HG03432 (cell line): ENCODE data around the gene ERBB4.

Source experiments
- ATAC-seq: cut with Tn5 transposase; IDR thresholded peaks from one replicate; pipeline ENCODE4 v1.9.1; 2021; ENCODE audit warnings: mild to moderate bottlenecking, moderate library complexity; ENCODE audit not compliant: unreplicated experiment

Gene ERBB4

DNA sequence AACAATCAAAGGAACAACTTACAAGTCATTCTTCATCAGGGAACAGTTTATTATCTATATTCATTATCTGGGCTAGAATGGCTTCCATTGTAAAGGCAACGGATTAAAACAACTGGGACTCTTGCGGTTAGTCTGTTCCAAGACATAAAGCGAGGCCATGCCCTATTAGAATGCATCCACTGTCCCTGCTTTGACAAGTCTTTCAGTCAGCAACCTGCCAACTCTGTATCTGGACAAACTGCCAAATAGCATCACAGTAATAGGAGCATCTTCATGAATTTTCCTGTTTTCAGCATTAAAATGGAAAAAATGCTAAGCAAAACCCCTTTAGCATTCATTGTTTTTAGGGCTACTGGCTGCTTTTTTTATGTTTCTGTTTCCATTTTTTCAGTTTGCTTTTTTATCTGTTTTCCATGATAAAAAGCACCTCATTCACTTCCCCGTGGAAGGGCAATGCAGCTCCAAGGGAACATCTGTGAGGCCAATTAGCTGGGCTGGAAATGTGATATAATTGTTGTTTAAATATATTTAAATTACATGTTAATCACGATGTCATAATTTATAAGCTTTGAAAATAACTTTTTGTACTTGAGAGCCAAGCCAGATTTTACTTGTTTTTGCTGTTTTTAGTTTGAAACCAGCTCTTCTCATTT is 1147.9 kb downstream of the ERBB4 start:
- ATAC-seq: no peak

DNA sequence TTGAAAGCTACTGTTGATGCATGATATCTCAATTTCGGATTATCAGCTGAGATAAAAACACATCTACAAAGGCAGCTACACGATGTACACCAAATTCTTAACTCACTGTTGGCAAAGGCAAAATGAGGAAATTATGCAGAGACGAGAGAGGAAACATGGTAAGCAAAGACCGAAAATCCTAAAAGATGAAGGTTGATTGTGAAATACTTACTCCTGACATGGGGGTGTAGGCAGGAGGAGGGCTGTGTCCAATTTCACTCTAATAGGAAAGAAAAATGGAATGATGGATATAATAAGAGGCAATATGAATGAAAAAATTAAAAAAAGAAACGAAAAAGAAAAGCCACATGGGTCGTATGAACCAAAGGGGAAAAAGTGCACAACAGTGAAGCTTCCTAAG is 1150.9 kb downstream of the ERBB4 start:
- ATAC-seq: no peak

DNA sequence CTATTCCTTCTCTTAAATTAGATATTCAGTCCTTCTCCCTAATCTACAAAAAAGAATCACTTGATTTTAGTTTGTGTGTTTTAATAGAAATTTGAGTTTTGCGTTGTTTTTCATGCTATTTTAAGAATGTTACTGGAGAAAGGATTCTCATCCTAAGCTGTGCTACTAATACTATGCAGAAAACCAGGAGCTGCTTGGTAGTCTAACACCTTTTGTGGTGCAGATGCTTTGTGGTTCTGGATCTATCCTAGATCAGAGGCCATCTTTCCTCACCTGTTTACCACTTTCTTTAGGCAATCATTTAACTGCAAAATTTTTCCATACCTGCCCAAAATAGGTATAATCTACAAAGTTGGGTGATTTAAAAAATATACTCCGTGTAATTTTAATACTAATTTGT is 1158.6 kb downstream of the ERBB4 start:
- ATAC-seq: no peak

DNA sequence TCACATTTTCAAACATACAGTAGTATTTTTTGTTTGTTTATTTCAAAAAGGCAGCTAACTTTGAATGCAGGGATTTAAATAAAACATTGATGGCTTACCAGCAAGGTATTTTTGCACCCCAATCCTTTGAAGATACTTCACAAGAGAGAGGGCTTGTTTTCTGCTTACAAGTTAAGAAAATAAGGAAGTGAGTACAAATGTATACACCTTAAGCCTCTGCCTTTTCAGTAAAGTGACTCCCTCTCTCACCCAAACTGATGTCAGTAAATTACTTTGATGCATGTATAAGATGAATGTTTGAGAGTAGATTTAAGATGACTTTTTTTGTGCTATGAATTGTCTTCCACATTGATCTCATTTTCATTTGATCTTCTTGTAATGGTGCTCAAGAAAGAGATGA is 1162.2 kb downstream of the ERBB4 start:
- ATAC-seq: peak; percentile 66

- ATAC-seq: no peak
Observed at GRCh38 chr2:211373203-211373602, 1165.4 kb downstream of the ERBB4 start.

DNA sequence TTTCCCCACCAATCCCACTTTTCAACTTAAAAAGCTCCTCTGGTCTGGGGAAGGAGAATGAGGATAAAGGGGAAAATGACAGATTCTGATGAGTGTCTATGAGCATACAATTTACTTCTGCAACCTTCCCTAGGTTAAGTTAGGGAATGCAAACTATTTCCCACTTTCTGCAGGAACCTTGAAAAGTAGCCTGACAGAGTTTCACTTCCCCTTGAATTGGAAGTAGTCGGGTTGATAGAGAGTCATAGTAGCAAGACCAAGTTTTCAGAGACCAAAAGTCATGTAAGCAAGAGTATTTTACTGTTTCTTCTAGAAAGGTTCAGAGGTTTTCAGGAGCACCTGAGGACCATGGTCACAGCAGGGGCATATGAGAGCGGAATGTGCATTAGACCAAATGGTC is 1167.1 kb downstream of the ERBB4 start:
- ATAC-seq: no peak

- no peak for ATAC-seq
Observed at GRCh38 chr2:211368467-211368866, 1170.1 kb downstream of the ERBB4 start.

DNA sequence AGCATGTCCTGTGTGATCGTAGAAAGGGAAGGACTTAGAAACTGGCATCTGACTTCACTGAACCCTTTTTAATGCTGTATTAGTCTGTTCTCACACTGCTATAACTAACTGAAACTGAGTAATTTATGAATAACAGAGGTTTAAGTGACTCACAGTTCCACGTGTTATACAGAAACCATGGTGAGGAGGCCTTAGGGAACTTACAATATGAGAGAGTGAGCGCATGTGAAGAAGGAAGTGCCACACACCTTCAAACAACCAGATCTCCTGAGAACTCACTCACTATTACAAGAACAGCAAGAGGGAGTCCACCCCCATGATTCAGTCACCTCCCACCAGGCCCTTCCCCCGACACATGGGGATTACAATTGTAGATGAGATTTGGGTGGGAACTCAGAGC is 1170.9 kb downstream of the ERBB4 start:
- peak; percentile 98 for ATAC-seq

DNA sequence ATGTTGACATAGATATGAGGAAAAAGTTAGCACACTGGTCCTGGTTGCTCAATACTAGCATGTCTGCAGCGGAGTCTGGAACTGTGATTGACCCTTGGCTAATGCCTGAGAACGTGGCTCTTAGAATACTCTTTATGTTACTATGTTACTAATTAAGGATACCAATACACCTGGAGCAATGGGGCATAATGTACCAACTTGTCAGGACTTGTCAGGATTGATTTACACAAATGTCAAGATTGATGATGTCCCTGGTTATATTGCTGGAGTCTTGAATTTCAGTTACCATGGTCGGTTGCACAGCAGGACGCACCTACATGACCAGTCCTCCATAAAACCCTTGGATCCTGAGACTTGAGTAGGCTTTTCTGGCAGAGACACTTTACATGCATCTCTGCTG is 1171.3 kb downstream of the ERBB4 start:
- no peak for ATAC-seq

- ATAC-seq: no peak
Observed at GRCh38 chr2:211364911-211365310, 1173.7 kb downstream of the ERBB4 start.

DNA sequence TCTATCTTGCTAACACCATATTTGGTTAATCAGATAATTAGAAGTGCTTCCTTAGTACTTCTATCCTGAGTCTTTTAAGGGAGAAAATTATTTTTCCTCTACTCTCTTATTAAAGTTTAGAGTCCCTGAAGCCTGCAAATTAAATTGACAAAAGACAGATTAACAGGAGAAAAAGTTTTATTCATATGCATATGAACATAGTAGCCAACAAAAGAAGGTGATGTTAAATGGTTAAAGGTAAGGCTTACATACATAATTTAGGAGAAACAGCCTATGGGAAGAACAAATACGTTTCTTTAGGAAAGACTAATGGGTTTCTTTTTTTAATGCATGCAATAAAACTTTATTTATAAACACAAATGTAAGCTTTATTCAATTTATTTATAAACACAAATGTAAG is 1177.2 kb downstream of the ERBB4 start:
- no peak for ATAC-seq

- ATAC-seq: no peak
Observed at GRCh38 chr2:211359347-211359746, 1179.3 kb downstream of the ERBB4 start.

DNA sequence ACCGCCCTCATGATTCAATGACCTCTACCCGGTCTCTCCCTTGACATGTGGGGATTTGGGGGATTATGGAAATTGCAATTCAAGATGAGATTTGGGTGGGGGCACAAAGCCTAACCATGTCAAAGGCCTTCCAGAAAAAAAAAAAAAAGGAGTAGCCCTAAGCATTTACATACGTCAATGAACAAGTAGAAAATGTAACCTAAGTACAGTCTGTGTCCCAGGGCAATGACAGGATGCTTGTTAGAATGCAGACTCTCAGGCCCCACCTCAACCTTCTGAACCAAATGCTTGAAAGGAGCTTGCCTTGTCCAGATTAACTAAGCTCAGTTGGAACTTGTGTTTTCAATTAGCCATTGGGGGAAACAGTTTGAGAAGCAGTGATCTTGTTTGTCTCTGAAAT is 1180.1 kb downstream of the ERBB4 start:
- no peak for ATAC-seq

GRCh38 chr2:211354481-211354880 is 1184.1 kb downstream of the ERBB4 start:
- ATAC-seq: no peak

DNA sequence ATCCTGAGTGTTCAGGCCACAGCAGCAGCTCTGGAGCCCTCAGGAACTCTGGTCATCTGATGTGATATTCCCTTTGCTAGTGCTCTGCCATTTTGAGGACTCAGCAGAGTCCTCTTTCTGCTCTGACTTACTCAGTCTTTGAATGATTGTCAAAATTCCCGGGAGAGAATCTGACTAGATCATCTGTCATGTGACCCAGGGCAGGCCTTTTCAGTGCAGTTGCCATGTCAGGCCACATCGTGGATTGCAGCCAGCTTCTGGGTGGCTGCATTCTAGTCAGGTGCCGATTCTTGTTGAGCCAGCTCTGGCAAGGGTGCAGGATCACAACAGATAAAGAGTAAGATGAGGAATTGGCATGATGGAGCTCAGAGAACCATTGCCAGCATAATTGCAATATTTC is 1186.6 kb downstream of the ERBB4 start:
- ATAC-seq: no peak

- no peak for ATAC-seq
Observed at GRCh38 chr2:211349031-211349430, 1189.6 kb downstream of the ERBB4 start.

GRCh38 chr2:211347328-211347727 is 1191.3 kb downstream of the ERBB4 start:
- no peak for ATAC-seq

DNA sequence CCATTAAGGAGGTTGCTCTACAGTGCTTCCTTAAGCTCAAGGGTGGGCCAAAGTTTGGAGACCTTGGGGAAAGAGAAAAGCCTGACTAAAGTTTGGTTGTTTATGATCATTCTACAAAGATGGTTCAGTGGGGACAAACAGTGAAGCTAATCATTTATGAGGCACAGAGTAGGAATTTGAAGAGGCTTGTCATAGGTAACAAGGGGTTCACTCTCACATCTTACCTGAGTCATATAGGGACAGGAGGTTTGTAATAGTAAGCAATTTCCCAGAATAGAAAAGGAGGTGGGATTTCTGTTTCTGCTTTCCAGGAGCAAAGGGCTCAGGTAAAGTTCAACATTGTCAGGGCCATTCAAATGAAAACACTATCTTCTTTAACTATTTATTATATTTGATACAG is 1194.3 kb downstream of the ERBB4 start:
- ATAC-seq: no peak

DNA sequence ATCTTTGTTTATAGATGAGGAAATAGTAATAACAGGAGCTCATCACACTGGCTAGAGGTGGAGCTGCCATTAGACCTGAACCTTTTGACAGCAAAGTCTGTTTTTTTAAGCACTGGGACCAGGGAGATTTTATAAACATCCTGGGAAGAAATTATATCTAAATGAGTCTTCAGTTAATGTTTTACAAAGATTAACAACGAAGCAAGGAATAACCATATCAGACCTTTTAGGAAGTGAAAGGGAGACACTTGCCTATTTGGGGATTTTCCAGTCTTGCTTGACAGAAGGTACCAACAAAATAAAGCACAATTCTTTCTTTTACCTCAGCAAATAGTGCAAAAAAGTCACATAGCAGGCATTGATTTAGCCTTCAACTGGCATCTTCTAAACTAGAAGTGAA is 1205.2 kb downstream of the ERBB4 start:
- ATAC-seq: no peak

- no peak for ATAC-seq
Observed at GRCh38 chr2:211331736-211332135, 1206.9 kb downstream of the ERBB4 start.

DNA sequence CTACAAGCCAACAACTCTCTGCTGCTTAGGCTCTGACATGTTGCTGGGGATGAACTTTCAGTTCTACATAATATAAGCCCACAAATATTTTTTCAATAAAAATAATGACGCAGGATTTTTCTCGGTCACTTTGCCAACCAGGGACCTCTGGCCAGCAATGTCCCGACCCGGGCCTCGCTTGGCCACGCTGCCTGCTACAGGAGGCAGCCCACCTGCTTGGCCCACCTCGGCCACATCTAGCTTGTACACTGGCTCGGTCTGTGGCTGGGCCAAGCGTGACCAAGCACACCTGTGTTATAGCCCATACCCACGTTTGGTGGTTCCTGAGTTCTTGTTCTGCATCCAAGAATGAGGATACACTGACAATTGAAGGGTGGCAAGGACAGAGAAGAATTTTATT is 1208.7 kb downstream of the ERBB4 start:
- no peak for ATAC-seq

GRCh38 chr2:211329421-211329820 is 1209.2 kb downstream of the ERBB4 start:
- ATAC-seq: no peak

GRCh38 chr2:211328126-211328525 is 1210.5 kb downstream of the ERBB4 start:
- ATAC-seq: no peak
